C4-2B (cell line): ENCODE measurements around the gene ENG.

Source experiments
- ZFX ChIP-seq: fragments of 450-650 bp; IDR thresholded peaks from 2 replicates; pipeline ENCODE4 v1.6.1; 2017
- TF ChIP-seq, protein P1 (sequence below): fragments of 450-650 bp; conservative IDR thresholded peaks from 2 replicates; pipeline ENCODE4 v1.5.1; 2017; ENCODE audit warnings: mild to moderate bottlenecking

DNA sequence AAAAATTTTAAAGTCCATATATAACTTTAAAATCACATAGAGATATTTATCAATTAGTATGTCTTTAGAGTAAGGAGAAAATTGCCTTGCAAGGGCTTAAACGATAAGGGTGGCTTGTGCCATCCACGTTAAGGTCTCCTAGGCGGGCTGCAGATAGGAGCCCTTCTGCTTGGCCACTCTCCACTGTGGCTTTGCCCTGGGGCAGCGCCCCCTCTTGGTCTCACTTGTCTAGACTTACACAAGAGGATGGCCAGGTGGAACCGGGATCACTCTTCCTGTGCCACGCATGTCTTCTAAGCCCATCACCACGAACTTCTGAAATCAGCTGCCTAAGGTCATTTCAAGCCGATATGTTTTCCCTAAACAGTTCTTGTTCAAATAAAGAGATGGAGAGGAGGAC is 48.8 kb downstream of the ENG start:
- TF ChIP-seq, protein P1, sequence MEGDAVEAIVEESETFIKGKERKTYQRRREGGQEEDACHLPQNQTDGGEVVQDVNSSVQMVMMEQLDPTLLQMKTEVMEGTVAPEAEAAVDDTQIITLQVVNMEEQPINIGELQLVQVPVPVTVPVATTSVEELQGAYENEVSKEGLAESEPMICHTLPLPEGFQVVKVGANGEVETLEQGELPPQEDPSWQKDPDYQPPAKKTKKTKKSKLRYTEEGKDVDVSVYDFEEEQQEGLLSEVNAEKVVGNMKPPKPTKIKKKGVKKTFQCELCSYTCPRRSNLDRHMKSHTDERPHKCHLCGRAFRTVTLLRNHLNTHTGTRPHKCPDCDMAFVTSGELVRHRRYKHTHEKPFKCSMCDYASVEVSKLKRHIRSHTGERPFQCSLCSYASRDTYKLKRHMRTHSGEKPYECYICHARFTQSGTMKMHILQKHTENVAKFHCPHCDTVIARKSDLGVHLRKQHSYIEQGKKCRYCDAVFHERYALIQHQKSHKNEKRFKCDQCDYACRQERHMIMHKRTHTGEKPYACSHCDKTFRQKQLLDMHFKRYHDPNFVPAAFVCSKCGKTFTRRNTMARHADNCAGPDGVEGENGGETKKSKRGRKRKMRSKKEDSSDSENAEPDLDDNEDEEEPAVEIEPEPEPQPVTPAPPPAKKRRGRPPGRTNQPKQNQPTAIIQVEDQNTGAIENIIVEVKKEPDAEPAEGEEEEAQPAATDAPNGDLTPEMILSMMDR, result no peak
- no peak for TF ChIP-seq ZFX
